ENCODE results near the gene ZCCHC10.

- TF ChIP-seq CTCF (IDR thresholded peaks at IDR 0.05) (no peak), POLR2A (IDR thresholded peaks at IDR 0.05) (no peak)
These were observed 39.1 kb upstream of the ZCCHC10 start for GRCh38 chr5:133065471-133065870.
